ENCODE results near the gene UST.

Gene UST

DNA sequence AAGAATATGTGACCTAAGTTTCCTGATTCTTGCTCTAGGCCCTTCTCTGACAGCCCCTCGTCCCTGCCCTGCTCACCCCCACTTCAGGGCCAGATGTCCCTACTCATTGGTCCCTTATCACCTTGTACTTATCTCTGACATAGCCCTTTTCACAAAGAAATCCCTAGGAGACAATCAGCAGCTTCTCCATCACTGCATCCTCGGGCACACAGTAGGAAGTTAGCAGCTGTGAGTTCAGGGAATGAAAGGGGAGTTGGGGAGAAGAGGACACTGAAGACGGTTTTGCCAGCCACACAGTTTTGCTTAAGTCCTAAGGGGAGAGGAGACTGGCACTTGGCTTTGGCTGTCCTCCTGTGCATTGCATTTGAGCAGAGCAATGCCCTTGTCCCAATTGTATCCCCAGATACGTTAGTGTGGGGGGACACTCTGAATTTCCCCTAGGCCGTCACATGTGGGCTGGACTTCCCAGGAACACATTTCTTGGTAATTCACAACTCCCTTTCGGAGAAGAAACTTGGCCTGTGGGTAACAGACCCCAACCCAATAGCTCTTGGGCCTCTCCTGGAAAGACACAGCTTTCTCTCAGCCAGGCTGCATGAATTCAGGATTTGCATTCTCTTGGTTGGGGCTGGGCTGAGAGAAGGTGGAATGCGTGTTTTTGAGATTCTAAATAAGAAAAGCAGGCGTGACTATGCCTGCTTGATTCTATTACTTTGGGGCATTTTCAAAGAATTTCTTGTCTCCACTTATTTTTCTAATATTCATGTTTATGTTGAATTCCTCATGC lies 177.6 kb downstream of the UST start:
- TF ChIP-seq SUZ12 (IDR thresholded peaks at IDR 0.05; ENCODE audit: extremely low read depth, insufficient read depth, insufficient read length) (no peak), YY1 (IDR thresholded peaks at IDR 0.05; ENCODE audit: insufficient read depth, insufficient read length) (no peak), ZNF274 (IDR thresholded peaks at IDR 0.05; ENCODE audit: low read depth, low read length) (no peak)
- H3K4me3 ChIP-seq (ENCODE audit: insufficient read length, low read depth), result no peak overlapping the region
- DNase-seq (ENCODE audit: low read depth, low spot score), result peak; percentile 11
- H3K36me3 ChIP-seq (ENCODE audit: insufficient read depth, insufficient read length, low read length), result no peaks in the 10 kb centered on the region
- no peaks in the 10 kb centered on the region for H3K9me3 ChIP-seq (ENCODE audit: insufficient read depth, low read length)
- H3K9ac ChIP-seq (ENCODE audit: insufficient read length, low read depth), result peak overlapping the region; percentile 38
- H3K4me1 ChIP-seq (ENCODE audit: insufficient read depth, insufficient read length), result peaks cover 5% of the 10 kb centered on the region
- H3K27me3 ChIP-seq (ENCODE audit: insufficient read depth, insufficient read length), result no peaks in the 10 kb centered on the region

DNA sequence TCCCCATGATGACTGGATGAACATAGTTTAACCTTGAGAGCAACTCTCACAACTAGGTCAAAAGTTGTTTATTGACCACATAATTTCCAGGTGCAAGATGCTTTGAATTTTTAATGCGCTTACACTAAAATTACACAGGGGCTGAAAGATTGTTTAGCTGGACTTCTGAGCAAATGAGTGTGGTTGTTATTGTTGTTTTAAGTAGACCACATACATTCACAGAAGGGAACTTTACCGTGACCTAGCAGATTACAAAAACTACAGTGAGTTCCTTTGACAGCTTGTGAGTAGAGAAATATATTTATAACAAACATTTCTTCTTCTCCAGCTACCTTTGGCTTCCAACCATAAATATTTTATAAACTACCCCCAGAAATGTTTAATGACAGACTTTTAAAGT lies 178.9 kb downstream of the UST start:
- no peak overlapping the region for H3K9ac ChIP-seq (ENCODE audit: insufficient read length, low read depth)
- H3K9me3 ChIP-seq (ENCODE audit: insufficient read depth, low read length), result no peaks in the 10 kb centered on the region
- DNase-seq (ENCODE audit: low read depth, low spot score), result no peak
- peaks cover 5% of the 10 kb centered on the region for H3K4me1 ChIP-seq (ENCODE audit: insufficient read depth, insufficient read length)
- no peak overlapping the region for H3K4me3 ChIP-seq (ENCODE audit: insufficient read length, low read depth)
- no peak for TF ChIP-seq YY1 (IDR thresholded peaks at IDR 0.05; ENCODE audit: insufficient read depth, insufficient read length)
- no peak for TF ChIP-seq SUZ12 (IDR thresholded peaks at IDR 0.05; ENCODE audit: extremely low read depth, insufficient read depth, insufficient read length)
- H3K27me3 ChIP-seq (ENCODE audit: insufficient read depth, insufficient read length), result no peaks in the 10 kb centered on the region
- H3K36me3 ChIP-seq (ENCODE audit: insufficient read depth, insufficient read length, low read length), result no peaks in the 10 kb centered on the region

DNA sequence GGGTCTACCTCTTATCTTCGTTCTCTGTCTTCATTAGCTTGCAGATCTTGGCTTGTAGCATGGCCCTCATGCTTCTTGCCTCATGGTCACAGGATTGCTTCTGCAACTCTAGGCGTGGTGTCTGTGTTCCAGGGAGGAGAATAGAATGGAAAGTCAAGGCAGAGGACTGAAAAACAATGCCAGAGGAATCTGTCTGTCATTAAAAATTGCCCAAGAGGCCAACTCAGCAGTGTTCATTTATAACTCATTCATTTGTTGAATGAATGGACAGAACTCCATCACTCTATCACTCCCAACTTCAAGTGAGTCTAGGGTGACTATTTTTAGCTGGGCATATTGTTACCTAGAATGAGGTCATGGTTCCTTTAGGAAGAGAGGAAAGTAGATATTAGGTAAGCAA lies 179.6 kb downstream of the UST start:
- Histone ChIP-seq H3K4me1 (ENCODE audit: insufficient read depth, insufficient read length) (peaks cover 5% of the 10 kb centered on the region), H3K36me3 (ENCODE audit: insufficient read depth, insufficient read length, low read length) (no peaks in the 10 kb centered on the region), H3K9ac (ENCODE audit: insufficient read length, low read depth) (no peak overlapping the region), H3K27me3 (ENCODE audit: insufficient read depth, insufficient read length) (no peaks in the 10 kb centered on the region), H3K9me3 (ENCODE audit: insufficient read depth, low read length) (no peaks in the 10 kb centered on the region), H3K4me3 (ENCODE audit: insufficient read length, low read depth) (no peak overlapping the region)
- DNase-seq (ENCODE audit: low read depth, low spot score), result no peak
- TF ChIP-seq ZNF274 (IDR thresholded peaks at IDR 0.05; ENCODE audit: low read depth, low read length), result no peak
- TF ChIP-seq SUZ12 (IDR thresholded peaks at IDR 0.05; ENCODE audit: extremely low read depth, insufficient read depth, insufficient read length), result no peak
- no peak for TF ChIP-seq YY1 (IDR thresholded peaks at IDR 0.05; ENCODE audit: insufficient read depth, insufficient read length)

DNA sequence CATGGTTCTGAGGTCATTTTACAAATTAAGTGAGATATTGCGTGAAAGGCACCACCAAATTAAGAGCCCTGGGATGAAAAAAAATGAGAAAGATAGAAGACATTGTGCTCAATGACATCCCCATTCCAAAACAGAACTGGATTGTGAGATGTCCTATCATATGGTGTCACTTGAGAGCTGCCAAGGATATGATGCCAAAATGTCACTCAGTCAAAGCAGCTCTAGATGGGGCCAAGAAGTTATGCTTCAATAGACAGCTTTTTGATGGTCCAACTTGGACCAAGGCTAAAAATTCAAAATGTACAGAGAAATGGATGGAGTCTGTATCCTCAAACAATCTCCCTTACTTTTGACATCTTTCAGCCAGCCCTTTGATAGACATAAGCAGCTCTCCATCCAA lies 180.8 kb downstream of the UST start:
- Histone ChIP-seq H3K36me3 (ENCODE audit: insufficient read depth, insufficient read length, low read length) (no peaks in the 10 kb centered on the region), H3K9ac (ENCODE audit: insufficient read length, low read depth) (no peak overlapping the region), H3K4me3 (ENCODE audit: insufficient read length, low read depth) (no peak overlapping the region), H3K27me3 (ENCODE audit: insufficient read depth, insufficient read length) (no peaks in the 10 kb centered on the region), H3K9me3 (ENCODE audit: insufficient read depth, low read length) (no peaks in the 10 kb centered on the region), H3K4me1 (ENCODE audit: insufficient read depth, insufficient read length) (peaks cover 5% of the 10 kb centered on the region)
- TF ChIP-seq ZNF274 (IDR thresholded peaks at IDR 0.05; ENCODE audit: low read depth, low read length) (no peak), YY1 (IDR thresholded peaks at IDR 0.05; ENCODE audit: insufficient read depth, insufficient read length) (no peak), SUZ12 (IDR thresholded peaks at IDR 0.05; ENCODE audit: extremely low read depth, insufficient read depth, insufficient read length) (no peak)
- DNase-seq (ENCODE audit: low read depth, low spot score), result no peak

DNA sequence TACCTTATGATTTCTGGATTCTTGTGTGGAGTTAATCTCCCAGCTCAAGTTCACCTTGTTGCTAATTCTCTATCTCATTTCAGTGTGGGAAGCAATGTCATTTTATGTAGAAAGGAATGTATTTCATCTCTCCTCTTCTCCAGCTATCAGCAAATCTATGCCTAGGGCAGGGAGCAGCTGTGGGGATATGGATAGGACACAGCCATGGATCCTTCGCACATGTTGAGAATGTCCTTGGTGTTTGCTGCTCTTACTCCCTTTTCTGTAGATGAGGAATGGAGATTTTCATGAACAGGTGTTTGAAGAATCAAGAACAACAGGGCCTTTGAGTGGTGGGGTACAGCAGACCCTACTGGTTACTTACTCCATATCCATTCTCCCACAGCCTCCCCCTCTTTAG lies 182.0 kb downstream of the UST start:
- Histone ChIP-seq H3K4me1 (ENCODE audit: insufficient read depth, insufficient read length) (peaks cover 5% of the 10 kb centered on the region), H3K27me3 (ENCODE audit: insufficient read depth, insufficient read length) (no peaks in the 10 kb centered on the region), H3K9me3 (ENCODE audit: insufficient read depth, low read length) (no peaks in the 10 kb centered on the region), H3K9ac (ENCODE audit: insufficient read length, low read depth) (no peak overlapping the region), H3K4me3 (ENCODE audit: insufficient read length, low read depth) (no peak overlapping the region), H3K36me3 (ENCODE audit: insufficient read depth, insufficient read length, low read length) (no peaks in the 10 kb centered on the region)
- TF ChIP-seq ZNF274 (IDR thresholded peaks at IDR 0.05; ENCODE audit: low read depth, low read length) (no peak), YY1 (IDR thresholded peaks at IDR 0.05; ENCODE audit: insufficient read depth, insufficient read length) (no peak)
- DNase-seq (ENCODE audit: low read depth, low spot score), result no peak

DNA sequence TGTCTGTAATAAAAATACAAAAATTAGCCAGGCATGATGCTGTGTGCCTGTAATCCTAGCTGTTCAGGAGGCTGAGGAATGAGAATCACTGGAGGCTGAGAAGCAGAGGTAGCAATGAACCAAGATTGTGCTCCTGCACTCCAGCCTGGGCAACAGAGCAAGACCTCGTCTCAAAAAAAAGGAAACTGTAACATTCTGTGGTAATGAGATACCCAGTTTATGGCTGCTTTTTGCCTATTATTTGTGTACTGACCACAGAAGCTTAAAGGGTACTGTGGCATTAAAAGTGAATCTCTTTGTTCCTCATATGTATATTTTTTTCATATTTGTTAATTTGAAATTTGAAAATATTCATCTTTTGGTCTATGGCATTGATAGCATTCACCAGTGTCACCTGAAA lies 185.4 kb downstream of the UST start:
- no peak overlapping the region for H3K9ac ChIP-seq (ENCODE audit: insufficient read length, low read depth)
- H3K9me3 ChIP-seq (ENCODE audit: insufficient read depth, low read length), result no peaks in the 10 kb centered on the region
- no peak overlapping the region for H3K4me3 ChIP-seq (ENCODE audit: insufficient read length, low read depth)
- no peaks in the 10 kb centered on the region for H3K27me3 ChIP-seq (ENCODE audit: insufficient read depth, insufficient read length)
- TF ChIP-seq SUZ12 (IDR thresholded peaks at IDR 0.05; ENCODE audit: extremely low read depth, insufficient read depth, insufficient read length), result no peak
- no peak for TF ChIP-seq YY1 (IDR thresholded peaks at IDR 0.05; ENCODE audit: insufficient read depth, insufficient read length)
- no peak for TF ChIP-seq ZNF274 (IDR thresholded peaks at IDR 0.05; ENCODE audit: low read depth, low read length)
- H3K36me3 ChIP-seq (ENCODE audit: insufficient read depth, insufficient read length, low read length), result no peaks in the 10 kb centered on the region
- H3K4me1 ChIP-seq (ENCODE audit: insufficient read depth, insufficient read length), result no peaks in the 10 kb centered on the region
- DNase-seq (ENCODE audit: low read depth, low spot score), result no peak

DNA sequence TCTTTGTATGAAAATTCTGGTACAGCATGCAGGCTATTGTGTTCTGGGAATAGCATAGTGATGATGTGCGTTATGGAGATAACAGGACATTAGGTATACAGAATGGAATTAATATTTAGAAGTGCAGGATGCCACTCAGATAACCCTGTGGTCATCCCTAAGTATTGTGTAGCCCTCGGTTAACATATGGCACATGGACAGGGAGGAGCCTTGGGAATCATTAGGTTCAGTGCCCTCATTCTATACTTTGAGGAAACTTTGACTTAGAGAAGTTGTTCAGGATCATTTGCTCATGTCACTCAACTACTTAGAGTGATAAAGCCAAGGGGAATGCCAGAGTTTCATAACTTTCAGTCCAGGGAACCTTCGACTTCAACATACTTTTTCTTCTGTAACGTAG lies 185.9 kb downstream of the UST start:
- H3K9ac ChIP-seq (ENCODE audit: insufficient read length, low read depth), result no peak overlapping the region
- H3K27me3 ChIP-seq (ENCODE audit: insufficient read depth, insufficient read length), result no peaks in the 10 kb centered on the region
- no peaks in the 10 kb centered on the region for H3K36me3 ChIP-seq (ENCODE audit: insufficient read depth, insufficient read length, low read length)
- no peak for DNase-seq (ENCODE audit: low read depth, low spot score)
- H3K9me3 ChIP-seq (ENCODE audit: insufficient read depth, low read length), result no peaks in the 10 kb centered on the region
- TF ChIP-seq SUZ12 (IDR thresholded peaks at IDR 0.05; ENCODE audit: extremely low read depth, insufficient read depth, insufficient read length) (no peak), YY1 (IDR thresholded peaks at IDR 0.05; ENCODE audit: insufficient read depth, insufficient read length) (no peak), ZNF274 (IDR thresholded peaks at IDR 0.05; ENCODE audit: low read depth, low read length) (no peak)
- no peak overlapping the region for H3K4me3 ChIP-seq (ENCODE audit: insufficient read length, low read depth)
- no peaks in the 10 kb centered on the region for H3K4me1 ChIP-seq (ENCODE audit: insufficient read depth, insufficient read length)

Data from NT2/D1 (cell line).